G401 (cell line): Measurements from ENCODE around the gene GRHPR. TPM values are rescaled to one million over a fixed set of nuclear protein-coding genes. Genes with fewer than 3 reads are reported as not detected.
A peak's percentile ranks its signal among the peaks of the same experiment; 100 is the strongest.
"Not testable (repeated sequence)": the region's sequence is repeated elsewhere in the genome, so short reads cannot be mapped to it uniquely, and the experiment has no call there.

Experiments used
- DNase-seq: peaks from one replicate; pipeline ENCODE4 v3.0.0-alpha.2; 2015; ENCODE audit warnings: low spot score
- in situ Hi-C: cut with HindIII; loops from 2 replicates; pipeline ENCODE4 v1.10.0; 2016; ENCODE audit warnings: low sequenced_read_pairs, mixed read lengths
- total RNA-seq: library from RNA; depleted of rRNA; stranded (reverse); fragments of >200 nt; shearing (Covaris generic); gene quantifications from 2 replicates; pipeline ENCODE4 v1.2.3, GENCODE V29; 2014

The GRHPR gene
- total RNA-seq, 1 experiment from 2014 or later, result 183 TPM

- DNase-seq, result no peak
- in situ Hi-C loops, result no loop called here
These were observed 26.8 kb upstream of the GRHPR start for GRCh38 chr9:37395663-37396062.

DNA sequence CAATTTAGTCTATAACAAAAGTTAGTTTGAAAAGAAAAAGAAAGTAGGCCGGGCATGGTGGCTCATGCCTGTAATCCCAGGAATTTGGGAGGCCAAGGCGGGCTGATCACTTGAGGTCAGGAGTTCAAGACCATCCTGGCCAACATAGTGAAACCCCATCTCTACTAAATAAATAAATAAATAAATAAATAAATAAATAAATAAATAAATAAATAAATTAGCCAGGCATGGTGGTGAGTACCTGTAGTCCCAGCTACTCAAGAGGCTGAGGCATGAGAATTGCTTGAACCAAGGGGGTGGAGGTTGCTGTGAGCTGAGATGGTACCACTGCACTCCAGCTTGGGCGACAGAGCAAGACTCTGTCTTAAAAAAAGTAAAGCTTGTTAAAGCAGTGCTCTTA lies 24.5 kb upstream of the GRHPR start:
- DNase-seq, in situ Hi-C loops: not testable (repeated sequence)

DNA sequence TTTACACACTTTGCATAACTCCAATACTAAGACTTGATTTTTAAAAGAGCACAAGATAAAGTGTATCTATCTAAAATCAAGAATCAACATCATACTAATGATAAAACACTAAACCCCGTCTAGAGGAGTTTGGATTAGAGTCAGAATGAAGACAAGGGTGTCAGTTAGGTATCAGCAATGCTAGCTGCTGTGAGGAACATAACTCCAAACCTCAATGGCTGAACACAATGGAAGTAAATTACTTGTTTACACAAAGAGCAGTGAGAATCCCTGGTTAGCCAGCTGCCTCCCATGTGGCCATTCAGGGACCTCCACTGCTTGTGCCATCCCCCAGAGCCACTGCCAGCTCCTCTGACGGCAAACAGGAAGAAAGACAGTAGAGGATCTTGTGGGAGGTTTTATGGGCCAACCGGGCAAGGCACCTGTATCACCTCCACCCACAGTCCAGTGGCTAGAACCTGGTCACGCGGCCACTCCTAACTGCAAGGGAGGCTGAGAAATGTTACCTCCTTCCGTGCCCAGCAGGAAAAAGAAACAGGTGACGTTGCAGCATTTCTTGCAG lies 24.0 kb upstream of the GRHPR start:
- in situ Hi-C loops, result no loop called here
- DNase-seq, result no peak

- no peak for DNase-seq
- in situ Hi-C loops, result no loop called here
These were observed 23.2 kb upstream of the GRHPR start for GRCh38 chr9:37399336-37399735.

GRCh38 chr9:37404590-37404989 lies 17.9 kb upstream of the GRHPR start:
- in situ Hi-C loops, result no loop called here
- no peak for DNase-seq

DNA sequence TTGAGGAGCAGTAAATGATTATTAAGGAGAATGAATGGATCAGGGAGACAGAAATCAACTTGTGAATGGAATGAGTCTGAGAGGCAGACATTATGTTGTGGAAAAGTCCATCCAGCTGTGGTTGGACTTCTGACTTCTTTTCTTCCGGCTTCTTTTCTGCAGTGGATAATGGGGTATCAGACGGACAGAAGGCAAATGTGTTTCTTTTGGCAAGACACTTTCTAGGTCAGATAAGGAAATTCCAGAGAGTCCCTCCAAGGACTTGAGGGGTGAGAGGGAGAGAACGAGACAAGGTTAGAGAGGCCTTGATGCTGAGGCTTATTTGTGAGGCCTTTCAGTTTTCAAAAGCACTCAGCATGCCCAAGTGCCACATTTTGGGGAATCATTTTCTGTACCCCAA lies 17.1 kb upstream of the GRHPR start:
- in situ Hi-C loops, result no loop called here
- no peak for DNase-seq

- no peak for DNase-seq
- in situ Hi-C loops, result no loop called here
These were observed 16.6 kb upstream of the GRHPR start for GRCh38 chr9:37405764-37406380.

DNA sequence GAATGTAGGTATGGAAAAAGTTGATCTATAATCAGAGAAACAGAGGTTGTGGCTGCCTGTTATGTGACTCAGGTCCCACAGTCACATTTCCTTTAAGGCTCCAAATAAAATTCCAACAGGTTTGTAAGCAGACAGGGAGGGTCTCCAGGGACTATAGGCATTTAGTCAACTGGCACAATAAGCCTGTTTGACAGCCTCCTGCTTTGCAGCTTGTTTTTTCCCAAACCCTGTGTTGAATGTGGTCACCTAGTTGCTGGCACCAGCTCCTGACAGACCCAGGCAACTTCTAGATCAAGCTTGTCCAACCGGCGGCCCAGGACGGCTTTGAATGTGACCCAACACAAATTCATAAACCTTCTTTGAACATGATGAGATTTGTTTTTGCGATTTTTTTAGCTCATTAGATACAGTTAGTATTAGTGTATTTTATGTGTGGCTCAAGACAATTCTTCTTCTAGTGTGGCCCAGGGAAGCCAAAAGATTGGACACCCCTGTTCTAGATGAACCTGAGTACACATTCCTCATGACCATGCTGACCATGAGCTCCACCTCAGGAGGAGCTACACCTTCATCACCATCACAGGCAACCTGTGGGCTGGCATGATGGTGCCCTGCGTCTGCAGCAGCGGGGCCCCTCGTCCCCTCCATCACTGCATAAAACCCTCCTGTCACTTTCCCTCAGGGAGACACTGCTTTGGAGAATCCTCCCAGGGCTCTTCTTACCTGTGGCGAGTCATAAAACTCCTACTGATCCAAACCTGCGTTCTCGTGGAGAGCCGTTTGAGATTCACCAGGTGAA lies 15.7 kb upstream of the GRHPR start:
- in situ Hi-C loops, result no loop called here
- DNase-seq, result no peak

DNA sequence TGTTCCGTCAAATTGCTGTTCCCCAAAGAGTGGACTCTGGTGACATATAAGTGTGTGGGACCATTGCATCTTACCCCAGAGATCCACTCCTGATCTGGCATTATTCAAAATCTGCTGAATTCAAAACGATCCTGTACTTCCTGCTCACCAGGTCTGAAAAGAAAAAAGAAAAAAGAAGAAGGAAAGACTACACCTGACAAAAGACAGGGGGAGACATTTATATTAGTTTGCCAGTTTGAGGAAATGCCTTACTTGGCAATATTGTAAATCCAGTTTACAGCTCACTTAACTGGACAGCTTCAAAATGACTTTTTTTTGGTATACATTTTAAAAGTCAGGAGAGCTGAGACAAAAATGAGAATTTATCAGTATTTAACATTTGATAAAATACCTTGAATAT lies 15.0 kb upstream of the GRHPR start:
- in situ Hi-C loops, result no loop called here
- no peak for DNase-seq

DNA sequence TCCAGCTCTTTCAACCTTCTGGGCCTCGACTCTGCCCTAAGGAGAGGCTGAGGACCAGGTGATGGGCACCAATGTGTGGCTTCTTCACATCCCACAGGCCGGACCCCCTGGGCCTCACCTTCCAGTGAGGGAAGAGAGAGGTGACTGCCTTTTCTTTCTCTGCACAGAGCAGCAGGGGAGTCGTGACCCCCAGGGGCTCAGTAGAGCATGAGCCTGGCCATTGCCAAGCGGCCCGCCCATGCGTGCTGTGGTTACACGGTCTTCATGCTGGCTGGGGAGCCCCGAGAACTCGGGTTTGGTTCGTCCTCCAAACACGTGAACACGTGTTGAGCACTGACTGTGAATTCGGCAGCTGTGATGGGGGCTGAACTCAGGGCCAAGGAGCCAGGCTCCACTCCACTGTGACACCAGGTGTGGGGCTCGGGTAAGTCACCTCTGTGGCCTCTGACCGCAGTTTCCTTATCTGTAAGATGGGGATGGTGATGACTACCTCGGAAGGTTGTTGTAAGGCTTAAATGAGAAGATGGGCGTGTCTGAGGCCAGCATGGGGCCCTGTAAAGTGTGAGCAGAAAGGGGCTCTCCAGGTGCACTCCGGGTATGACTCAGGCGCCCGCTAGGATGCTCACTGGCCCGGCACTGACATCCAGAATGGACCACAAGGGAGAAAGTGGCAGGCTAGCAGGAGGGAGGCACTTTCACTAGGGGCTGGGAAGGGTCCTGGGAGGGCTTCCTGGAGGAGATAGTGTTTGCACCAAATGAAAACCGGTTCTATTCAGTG lies 13.4 kb upstream of the GRHPR start:
- in situ Hi-C loops, result no loop called here

GRCh38 chr9:37410354-37410861 lies 12.1 kb upstream of the GRHPR start:
- DNase-seq, result no peak
- in situ Hi-C loops, result no loop called here

More for the DNA sequence above, 13.4 kb upstream of the GRHPR start:
- no peak for DNase-seq

DNA sequence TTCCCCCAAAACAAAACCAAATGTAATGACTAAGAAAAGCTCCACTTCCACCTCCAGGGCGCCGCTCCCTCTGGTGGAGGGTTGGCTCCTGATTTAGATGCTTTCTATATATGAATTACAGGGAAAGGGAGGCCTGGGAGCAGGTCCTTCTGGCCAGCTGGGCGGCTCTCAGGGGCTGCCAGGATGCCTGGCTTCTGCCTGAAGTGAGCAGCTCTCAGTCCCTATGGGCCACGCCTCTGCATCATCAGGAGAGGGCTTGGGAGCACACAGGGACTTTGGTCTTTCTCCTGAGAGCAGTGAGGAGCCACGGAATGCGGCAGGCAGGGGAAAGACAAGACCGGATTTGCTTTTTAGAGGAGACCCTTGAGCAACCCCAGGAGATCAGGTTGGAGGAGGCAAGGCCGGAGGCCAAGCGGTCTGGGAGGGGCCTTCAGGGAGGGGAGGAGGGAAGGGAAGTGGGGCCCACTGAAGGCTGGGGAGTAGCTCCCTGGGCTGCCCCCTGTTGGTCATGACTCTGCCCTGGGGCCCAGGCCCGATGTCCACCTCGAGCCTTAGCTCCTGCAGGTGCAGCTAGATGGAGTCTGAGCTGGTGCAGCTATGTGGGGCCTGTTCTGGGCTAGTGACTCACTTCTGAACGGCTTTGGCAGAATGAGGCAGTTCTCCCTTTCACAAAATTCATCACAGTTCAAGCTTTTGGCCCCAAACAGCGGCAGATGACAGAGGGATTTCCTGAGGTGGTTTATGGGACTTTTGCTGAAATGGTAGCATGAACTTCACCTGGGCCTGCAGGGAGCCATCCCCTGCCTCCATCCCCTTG lies 11.3 kb upstream of the GRHPR start:
- DNase-seq, result no peak
- in situ Hi-C loops, result no loop called here

- in situ Hi-C loops, result no loop called here
These were observed 9.9 kb upstream of the GRHPR start for GRCh38 chr9:37412431-37413151.

DNA sequence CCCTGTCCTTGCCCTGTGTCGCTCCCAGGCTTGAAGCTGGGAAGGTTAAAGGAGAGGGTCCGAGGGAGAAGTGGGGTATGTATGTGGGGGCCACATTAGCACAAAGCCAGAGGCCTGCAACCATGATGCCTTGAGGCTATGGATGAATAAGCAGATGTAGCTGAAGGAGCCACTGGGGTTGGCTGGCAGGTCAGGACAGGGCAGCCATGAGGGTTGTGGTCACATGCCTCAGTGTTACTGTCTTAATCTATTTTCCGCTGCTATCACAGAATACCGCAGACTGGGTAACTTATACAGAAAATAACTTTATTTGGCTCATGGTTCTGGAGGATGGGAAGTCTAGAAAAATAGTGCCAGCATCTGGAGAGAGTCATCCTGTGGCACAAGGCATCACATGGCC lies 9.2 kb upstream of the GRHPR start:
- no peak for DNase-seq
- in situ Hi-C loops, result no loop called here

More at GRCh38 chr9:37412431-37413151, 9.9 kb upstream of the GRHPR start:
- DNase-seq, result no peak

DNA sequence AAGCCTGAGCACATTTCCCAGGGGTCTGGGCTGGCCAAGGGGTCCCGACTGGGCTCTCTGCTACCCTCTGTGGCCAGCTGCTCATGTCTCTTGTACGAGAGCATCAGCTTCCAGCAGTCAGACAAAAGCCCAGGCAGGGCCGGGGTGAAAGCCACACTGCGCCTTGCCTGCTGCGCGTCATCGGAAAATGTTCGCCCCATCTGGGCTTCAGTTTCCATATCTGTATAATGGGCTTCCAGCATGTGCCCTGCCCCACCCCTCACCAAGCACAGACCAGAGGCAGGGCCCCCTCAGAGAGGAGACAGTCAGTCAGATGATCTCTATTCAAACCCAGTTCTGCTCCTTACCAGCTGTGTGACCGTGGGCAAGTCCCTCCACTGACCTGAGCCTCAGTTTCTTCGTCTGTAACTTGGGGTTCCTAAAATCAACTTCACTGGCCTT lies 8.0 kb upstream of the GRHPR start:
- in situ Hi-C loops, result no loop called here
- DNase-seq, result no peak

- in situ Hi-C loops, result no loop called here
- peak; percentile 74 for DNase-seq
These were observed 7.3 kb upstream of the GRHPR start for GRCh38 chr9:37415011-37415719.

DNA sequence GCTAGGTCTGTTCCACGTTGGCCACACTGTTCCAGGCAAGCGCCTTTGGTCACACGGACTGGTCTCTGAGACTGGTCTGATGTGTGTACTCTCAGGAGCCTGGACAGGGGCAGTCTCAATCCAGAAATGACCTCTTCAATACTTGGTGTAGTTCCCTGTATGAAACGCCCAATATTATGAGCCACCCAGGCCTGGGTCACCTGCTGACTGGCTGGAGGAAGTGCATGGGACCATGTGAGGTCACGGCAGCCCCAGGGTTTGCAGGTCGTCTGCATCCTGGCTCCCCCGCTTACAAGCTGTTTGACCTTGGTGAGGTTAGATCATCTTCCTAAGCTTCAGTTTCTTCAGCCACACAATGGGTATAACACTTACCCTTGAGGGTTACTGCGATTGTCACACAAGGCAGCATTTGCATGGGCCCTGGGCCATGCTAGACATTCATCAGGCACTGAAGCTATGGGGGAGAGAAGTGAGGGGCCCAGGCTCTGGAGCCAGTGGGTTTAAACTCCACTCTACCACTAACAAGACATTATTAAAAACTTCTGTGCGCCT lies 5.2 kb upstream of the GRHPR start:
- no peak for DNase-seq
- in situ Hi-C loops, result no loop called here
